Endothelial cell of umbilical vein (primary cell): ENCODE measurements around the gene CD40. TPM values are rescaled to one million over a fixed set of nuclear protein-coding genes. Genes with fewer than 3 reads are reported as not detected.

Source experiments
- BruUV-seq: library from RNA; stranded (reverse); fragments of 400-500 nt; replicated peaks from 2 replicates; lab custom pipeline; 2021; lab: Mats Ljungman, UMichigan
- CTCF ChIA-PET: fragments of 300-600, 350-600 bp; sonication (Branson Sonifier 250); formaldehyde crosslinking; loops from one replicate; lab custom pipeline; 2021; ENCODE audit warnings: antibody characterized with exemption, inconsistent platforms; lab: Charles Lee
- POLR2A ChIA-PET: fragments of 300-600, 350-600 bp; sonication (Branson Sonifier 250); formaldehyde crosslinking; loops from one replicate; lab custom pipeline; 2021; ENCODE audit warnings: antibody characterized with exemption, inconsistent platforms; lab: Charles Lee
- DNase-seq: peaks from one replicate; pipeline ENCODE4 v3.0.0-alpha.2; 2011; ENCODE audit warnings: low read depth, low spot score
- FAIRE-seq: peaks from 2 replicates; lab custom pipeline; 2011; peaks lifted over from hg19 to GRCh38; lab: Jason Lieb, UNC
- H2AFZ ChIP-seq: 2 replicates; pipeline ENCODE4 v1.6.0; 2012; ENCODE audit warnings: low read depth, low read length, control low read depth, inconsistent platforms
- H3K27ac ChIP-seq: 2 replicates; pipeline ENCODE4 v1.5.1; 2011; ENCODE audit warnings: low read depth, mild to moderate bottlenecking, control low read depth, low read length, moderate library complexity; ENCODE audit not compliant: insufficient read depth
- H3K27me3 ChIP-seq, 2 experiments: 2 replicates each; pipeline versions ENCODE4 v1.6.0 to v1.6.1; 2011; ENCODE audit warnings: low read length in 2 of 2, mixed read lengths in 1 of 2; ENCODE audit not compliant: control insufficient read depth in 2 of 2, insufficient read depth in 2 of 2
- H3K36me3 ChIP-seq, 2 experiments: 2 replicates in 1 of 2; 3 replicates in 1 of 2; pipeline ENCODE4 v1.5.1; 2011; ENCODE audit warnings: low read length in 2 of 2, mild to moderate bottlenecking in 1 of 2, moderate library complexity in 1 of 2; ENCODE audit not compliant: control insufficient read depth in 2 of 2, insufficient read depth in 2 of 2; ENCODE audit errors: extremely low read depth in 1 of 2
- H3K4me1 ChIP-seq: 3 replicates; pipeline ENCODE4 v1.5.1; 2011; ENCODE audit warnings: mild to moderate bottlenecking, low read length; ENCODE audit not compliant: control insufficient read depth, insufficient read depth; ENCODE audit errors: extremely low read depth
- H3K4me2 ChIP-seq: 2 replicates; pipeline ENCODE4 v1.6.1; 2011; ENCODE audit warnings: low read length, control low read depth, mixed read lengths; ENCODE audit not compliant: insufficient read depth
- H3K4me3 ChIP-seq, 3 experiments: fragments of 200-600 bp in 1 of 3; sonication (generic), shearing (Covaris generic) in 1 of 3; replicated peaks in 1 of 3; 2 replicates each; pipeline ENCODE4 v1.5.1; 2011 to 2016; ENCODE audit warnings: control low read depth in 3 of 3, low read length in 3 of 3, mild to moderate bottlenecking in 2 of 3, inconsistent platforms in 1 of 3, low read depth in 1 of 3, moderate library complexity in 1 of 3; ENCODE audit not compliant: insufficient read depth in 1 of 3
- H3K79me2 ChIP-seq: 2 replicates; pipeline ENCODE4 v1.6.0; 2012; ENCODE audit warnings: low read length, inconsistent platforms; ENCODE audit not compliant: control insufficient read depth, insufficient read depth
- H3K9ac ChIP-seq: replicated peaks from 2 replicates; pipeline ENCODE3; 2011; ENCODE audit warnings: low read length, control low read depth; ENCODE audit not compliant: insufficient read depth; ENCODE audit errors: extremely low read depth
- H3K9me1 ChIP-seq: replicated peaks from 3 replicates; pipeline ENCODE4 v1.6.0; 2011; ENCODE audit warnings: mild to moderate bottlenecking, low read length; ENCODE audit not compliant: control insufficient read depth, insufficient read depth; ENCODE audit errors: extremely low read depth
- H3K9me3 ChIP-seq: replicated peaks from 2 replicates; pipeline ENCODE4 v1.5.1; 2012; ENCODE audit warnings: low read length, inconsistent platforms; ENCODE audit not compliant: control insufficient read depth, insufficient read depth
- H4K20me1 ChIP-seq: replicated peaks from 2 replicates; pipeline ENCODE3; 2011; ENCODE audit warnings: mild to moderate bottlenecking, low read length; ENCODE audit not compliant: control insufficient read depth, insufficient read depth; ENCODE audit errors: extremely low read depth
- EZH2 ChIP-seq: IDR thresholded peaks from 2 replicates; pipeline ENCODE4 v1.6.1; 2012; ENCODE audit warnings: borderline replicate concordance, low read depth, mild to moderate bottlenecking, moderate library complexity, low read length, inconsistent platforms; ENCODE audit not compliant: severe bottlenecking
- FOS ChIP-seq: IDR thresholded peaks from 2 replicates; pipeline ENCODE4 v1.6.1; 2011; ENCODE audit warnings: mild to moderate bottlenecking, low read length, moderate library complexity, borderline replicate concordance; ENCODE audit not compliant: insufficient read depth
- GATA2 ChIP-seq: IDR thresholded peaks from 2 replicates; pipeline ENCODE4 v1.7.0; 2011; ENCODE audit warnings: low read depth, mild to moderate bottlenecking, moderate library complexity, mixed read lengths, low read length; ENCODE audit not compliant: insufficient read length, insufficient read depth
- JUN ChIP-seq: IDR thresholded peaks from 2 replicates; pipeline ENCODE4 v1.6.1; 2011; ENCODE audit warnings: borderline replicate concordance, low read depth; ENCODE audit not compliant: insufficient read length, insufficient read depth
- MYC ChIP-seq: IDR thresholded peaks from one replicate; pipeline ENCODE4 v1.6.1; 2011; ENCODE audit warnings: mild to moderate bottlenecking, low read depth, low read length
- POLR2A ChIP-seq: IDR thresholded peaks from 2 replicates; pipeline ENCODE4 v1.6.1; 2012; ENCODE audit warnings: low read depth, mild to moderate bottlenecking, control low read depth, low read length
- POLR2AphosphoS5 ChIP-seq: IDR thresholded peaks from 2 replicates; pipeline ENCODE4 v1.6.1; 2012; ENCODE audit warnings: low read depth, mild to moderate bottlenecking, control low read depth, low read length, moderate library complexity; ENCODE audit not compliant: insufficient read depth
- dilution Hi-C: fragments of 300-500 bp; cut with MboI; formaldehyde crosslinking; loops from one replicate; pipeline ENCODE4 v1.15.0; 2019; ENCODE audit warnings: low sequenced_read_pairs; ENCODE audit not compliant: extremely low pct_ligation_motif_present
- intact Hi-C: fragments of 100-400 bp; cut with micrococcal nuclease; formaldehyde crosslinking; loops from one replicate; pipeline ENCODE4 v1.10.0; 2022
- polyA plus RNA-seq, 4 experiments: library from polyadenylated mRNA; depleted of rRNA in 3 of 4; stranded (reverse) in 3 of 4; unstranded in 1 of 4; fragments of >200 nt; gene quantifications; 2 replicates each; pipeline versions ENCODE4 v1.2.1 to v1.2.3, GENCODE V29; 2011 to 2012; ENCODE audit warnings: missing spikeins in 1 of 4
- total RNA-seq: library from RNA; stranded (reverse); gene quantifications from 2 replicates; pipeline ENCODE4 v1.2.3, GENCODE V29; 2021
- TF ChIP-seq, protein P1 (sequence below), 2 donors: IDR thresholded peaks; 1 replicate in 1 of 2; 2 replicates in 1 of 2; pipeline ENCODE4 v1.5.1; 2011; ENCODE audit warnings: low read length in 2 of 2, mild to moderate bottlenecking in 2 of 2, moderate library complexity in 2 of 2, control low read depth in 1 of 2, inconsistent platforms in 1 of 2, low read depth in 1 of 2; ENCODE audit not compliant: insufficient read depth in 1 of 2; ENCODE audit errors: extremely low read depth in 1 of 2
- TF ChIP-seq, protein P2 (sequence below): IDR thresholded peaks from 2 replicates; pipeline ENCODE4 v1.6.1; 2011; ENCODE audit not compliant: insufficient read depth, insufficient read length

The CD40 gene
- total and polyA plus RNA-seq, 2 donors (not counting 3 experiments of a cell fraction or from before 2014, with no cell fraction given), result 36.6 to 38.3 TPM

DNA sequence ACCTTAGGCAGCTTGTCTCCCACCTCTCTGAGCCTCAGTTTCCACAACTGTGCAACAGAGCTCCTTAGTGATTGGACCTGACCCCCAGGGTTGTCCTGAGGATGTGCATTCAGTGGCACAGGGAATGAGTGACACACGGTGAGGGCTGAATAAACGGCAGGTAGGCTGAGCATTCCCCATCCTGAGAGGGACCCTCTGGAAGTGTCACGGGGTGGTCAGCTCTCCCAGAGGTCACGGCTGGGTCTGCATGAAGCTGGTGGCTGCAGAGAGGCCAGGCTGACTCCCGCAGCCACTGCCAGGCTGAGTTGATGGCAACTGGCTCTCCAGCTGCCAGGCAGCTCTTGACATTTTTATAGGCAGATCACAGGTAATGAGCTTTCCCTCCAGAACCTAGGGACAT lies 42.5 kb downstream of the CD40 start:
- DNase-seq (no peak), FAIRE-seq (no peak)
- Histone ChIP-seq H3K9ac (no peak overlapping the region), H3K79me2 (no peaks in the 10 kb centered on the region), H3K4me3 (no peak overlapping the region), H4K20me1 (no peaks in the 10 kb centered on the region), H3K36me3 (no peaks in the 10 kb centered on the region), H3K4me1 (no peaks in the 10 kb centered on the region), H3K9me1 (no peaks in the 10 kb centered on the region), H3K27me3 (peaks cover 0 to 1% of the 10 kb centered on the region in 2 experiments), H3K4me2 (no peak overlapping the region), H3K27ac (no peak overlapping the region), H3K9me3 (no peaks in the 10 kb centered on the region), H2AFZ (no peak overlapping the region)
- ChIA-PET POLR2A (no interaction called here), CTCF (no interaction called here)
- dilution Hi-C loops, result no loop called here
- no peak for TF ChIP-seq MYC
- no peak for TF ChIP-seq POLR2A
- TF ChIP-seq, protein P1, sequence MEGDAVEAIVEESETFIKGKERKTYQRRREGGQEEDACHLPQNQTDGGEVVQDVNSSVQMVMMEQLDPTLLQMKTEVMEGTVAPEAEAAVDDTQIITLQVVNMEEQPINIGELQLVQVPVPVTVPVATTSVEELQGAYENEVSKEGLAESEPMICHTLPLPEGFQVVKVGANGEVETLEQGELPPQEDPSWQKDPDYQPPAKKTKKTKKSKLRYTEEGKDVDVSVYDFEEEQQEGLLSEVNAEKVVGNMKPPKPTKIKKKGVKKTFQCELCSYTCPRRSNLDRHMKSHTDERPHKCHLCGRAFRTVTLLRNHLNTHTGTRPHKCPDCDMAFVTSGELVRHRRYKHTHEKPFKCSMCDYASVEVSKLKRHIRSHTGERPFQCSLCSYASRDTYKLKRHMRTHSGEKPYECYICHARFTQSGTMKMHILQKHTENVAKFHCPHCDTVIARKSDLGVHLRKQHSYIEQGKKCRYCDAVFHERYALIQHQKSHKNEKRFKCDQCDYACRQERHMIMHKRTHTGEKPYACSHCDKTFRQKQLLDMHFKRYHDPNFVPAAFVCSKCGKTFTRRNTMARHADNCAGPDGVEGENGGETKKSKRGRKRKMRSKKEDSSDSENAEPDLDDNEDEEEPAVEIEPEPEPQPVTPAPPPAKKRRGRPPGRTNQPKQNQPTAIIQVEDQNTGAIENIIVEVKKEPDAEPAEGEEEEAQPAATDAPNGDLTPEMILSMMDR (IDR thresholded peaks at IDR 0.05; ENCODE audit: extremely low read depth in 1 of 2, insufficient read depth in 1 of 2, low read depth in 1 of 2, low read length in 2 of 2), result no peak
- TF ChIP-seq, protein P2, sequence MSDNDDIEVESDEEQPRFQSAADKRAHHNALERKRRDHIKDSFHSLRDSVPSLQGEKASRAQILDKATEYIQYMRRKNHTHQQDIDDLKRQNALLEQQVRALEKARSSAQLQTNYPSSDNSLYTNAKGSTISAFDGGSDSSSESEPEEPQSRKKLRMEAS, result no peak
- no peak for TF ChIP-seq POLR2AphosphoS5
- no peak for TF ChIP-seq JUN
- TF ChIP-seq FOS, result no peak
- no peak for TF ChIP-seq EZH2
- TF ChIP-seq GATA2, result no peak
- no TSS peak for BruUV-seq
- intact Hi-C loops, result no loop called here
